Hepatocyte (in vitro differentiated cells): Measurements from ENCODE around the gene ACSS2.

Source experiments
- CTCF ChIP-seq: fragments of 200-600 bp; sonication (generic); IDR thresholded peaks from 2 replicates; pipeline ENCODE4 v1.5.1; 2016; ENCODE audit warnings: antibody characterized with exemption, mild to moderate bottlenecking; ENCODE audit not compliant: poor library complexity
- EZH2phosphoT487 ChIP-seq: fragments of 200-600 bp; sonication (generic); IDR thresholded peaks from one replicate; pipeline ENCODE4 v1.6.1; 2018; ENCODE audit warnings: antibody characterized with exemption, mild to moderate bottlenecking, low read depth, moderate library complexity; ENCODE audit not compliant: unreplicated experiment, severe bottlenecking

- TF ChIP-seq CTCF (no peak), EZH2phosphoT487 (no peak)
Measured at GRCh38 chr20:34928411-34928810, 52.0 kb downstream of the ACSS2 start.
